OCI-LY3 (cell line): ENCODE measurements around the gene EML1.

Experiments
- H2AFZ ChIP-seq: fragments of 200-600, 300-600 bp; shearing (Covaris generic); 2 replicates; pipeline ENCODE4 v1.6.0; 2014; ENCODE audit warnings: antibody characterized with exemption, low read depth, low read length
- H3K27ac ChIP-seq: fragments of 200-600, 300-600 bp; sonication (generic); 2 replicates; pipeline ENCODE4 v1.5.1; 2014; ENCODE audit warnings: mild to moderate bottlenecking, low read length, moderate library complexity, mixed read lengths
- H3K27me3 ChIP-seq: fragments of 200-600, 300-600 bp; sonication (generic); 2 replicates; pipeline ENCODE4 v1.6.1; 2014; ENCODE audit warnings: low read depth, low read length, mixed read lengths
- H3K36me3 ChIP-seq: fragments of 200-600, 300-600 bp; sonication (generic); replicated peaks from 2 replicates; pipeline ENCODE3; 2014; ENCODE audit warnings: low read depth, low read length, mixed read lengths
- H3K4me1 ChIP-seq: fragments of 300-600, 200-600 bp; sonication (generic); 2 replicates; pipeline ENCODE4 v1.6.1; 2014; ENCODE audit warnings: low read length, mixed read lengths
- H3K4me2 ChIP-seq: fragments of 200-600, 300-600 bp; sonication (generic); 2 replicates; pipeline ENCODE4 v1.6.1; 2014; ENCODE audit warnings: low read length, mixed read lengths
- H3K4me3 ChIP-seq: fragments of 300-600, 200-600 bp; sonication (generic); 2 replicates; pipeline ENCODE4 v1.5.1; 2014; ENCODE audit warnings: antibody characterized with exemption, mild to moderate bottlenecking, low read length, moderate library complexity
- H3K79me2 ChIP-seq: fragments of 300-600, 200-600 bp; shearing (Covaris generic); 2 replicates; pipeline ENCODE4 v1.6.1; 2014; ENCODE audit warnings: mild to moderate bottlenecking, low read length, mixed read lengths
- H3K9ac ChIP-seq: fragments of 300-600, 200-600 bp; shearing (Covaris generic); 2 replicates; pipeline ENCODE4 v1.6.0; 2014; ENCODE audit warnings: mild to moderate bottlenecking, low read length, moderate library complexity
- H3K9me3 ChIP-seq: fragments of 200-600, 300-600 bp; shearing (Covaris generic); 2 replicates; pipeline ENCODE4 v1.6.1; 2014; ENCODE audit warnings: low read length, mixed read lengths; ENCODE audit not compliant: insufficient read depth
- H4K20me1 ChIP-seq: fragments of 200-600, 300-600 bp; sonication (generic); 2 replicates; pipeline ENCODE4 v1.6.1; 2016; ENCODE audit warnings: low read length, mixed read lengths; ENCODE audit not compliant: insufficient read depth
- EZH2phosphoT487 ChIP-seq: fragments of 200-600 bp; shearing (Covaris generic); IDR thresholded peaks from 2 replicates; pipeline ENCODE4 v1.6.1; 2018; ENCODE audit warnings: antibody characterized with exemption, mixed run types, low read depth
- TF ChIP-seq, protein P1 (sequence below): fragments of 200-600, 300-600 bp; sonication (generic); IDR thresholded peaks from 2 replicates; pipeline ENCODE4 v1.5.1; 2014; ENCODE audit warnings: antibody characterized with exemption, low read length, low read depth

Gene EML1

DNA sequence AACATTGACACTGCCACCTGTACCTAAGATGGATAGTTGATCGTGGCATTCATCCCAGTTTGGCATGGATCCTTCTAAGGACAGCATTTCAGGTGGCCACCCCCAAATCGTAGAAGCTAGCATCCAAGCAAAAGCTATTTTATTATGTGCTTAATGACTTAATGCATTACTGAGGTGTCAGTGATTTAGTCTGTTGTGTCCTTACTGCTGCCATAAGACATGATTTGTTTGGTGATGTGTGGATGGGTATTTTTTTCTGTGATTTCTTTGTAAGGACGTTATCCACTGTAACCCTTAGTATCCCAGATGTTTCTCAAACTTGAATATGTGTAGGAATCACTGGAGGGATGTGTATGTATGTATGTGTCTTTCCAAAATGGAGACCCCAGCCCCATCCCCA, 190.8 kb downstream of the EML1 start:
- Histone ChIP-seq H3K9me3 (no peaks in the 10 kb centered on the region), H3K4me2 (no peak overlapping the region), H3K27me3 (no peaks in the 10 kb centered on the region), H2AFZ (no peak overlapping the region), H3K79me2 (0 out of 2 replicates have a peak, but pooled peaks cover 3% of the 10 kb centered on the region), H3K36me3 (no peaks in the 10 kb centered on the region), H3K4me3 (no peak overlapping the region), H3K4me1 (peaks cover 6% of the 10 kb centered on the region), H4K20me1 (peaks cover 8% of the 10 kb centered on the region; the same call in 1 of the 2 replicates), H3K9ac (no peak overlapping the region), H3K27ac (no peak overlapping the region)
- no peak for TF ChIP-seq EZH2phosphoT487
- TF ChIP-seq, protein P1, sequence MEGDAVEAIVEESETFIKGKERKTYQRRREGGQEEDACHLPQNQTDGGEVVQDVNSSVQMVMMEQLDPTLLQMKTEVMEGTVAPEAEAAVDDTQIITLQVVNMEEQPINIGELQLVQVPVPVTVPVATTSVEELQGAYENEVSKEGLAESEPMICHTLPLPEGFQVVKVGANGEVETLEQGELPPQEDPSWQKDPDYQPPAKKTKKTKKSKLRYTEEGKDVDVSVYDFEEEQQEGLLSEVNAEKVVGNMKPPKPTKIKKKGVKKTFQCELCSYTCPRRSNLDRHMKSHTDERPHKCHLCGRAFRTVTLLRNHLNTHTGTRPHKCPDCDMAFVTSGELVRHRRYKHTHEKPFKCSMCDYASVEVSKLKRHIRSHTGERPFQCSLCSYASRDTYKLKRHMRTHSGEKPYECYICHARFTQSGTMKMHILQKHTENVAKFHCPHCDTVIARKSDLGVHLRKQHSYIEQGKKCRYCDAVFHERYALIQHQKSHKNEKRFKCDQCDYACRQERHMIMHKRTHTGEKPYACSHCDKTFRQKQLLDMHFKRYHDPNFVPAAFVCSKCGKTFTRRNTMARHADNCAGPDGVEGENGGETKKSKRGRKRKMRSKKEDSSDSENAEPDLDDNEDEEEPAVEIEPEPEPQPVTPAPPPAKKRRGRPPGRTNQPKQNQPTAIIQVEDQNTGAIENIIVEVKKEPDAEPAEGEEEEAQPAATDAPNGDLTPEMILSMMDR, result no peak

DNA sequence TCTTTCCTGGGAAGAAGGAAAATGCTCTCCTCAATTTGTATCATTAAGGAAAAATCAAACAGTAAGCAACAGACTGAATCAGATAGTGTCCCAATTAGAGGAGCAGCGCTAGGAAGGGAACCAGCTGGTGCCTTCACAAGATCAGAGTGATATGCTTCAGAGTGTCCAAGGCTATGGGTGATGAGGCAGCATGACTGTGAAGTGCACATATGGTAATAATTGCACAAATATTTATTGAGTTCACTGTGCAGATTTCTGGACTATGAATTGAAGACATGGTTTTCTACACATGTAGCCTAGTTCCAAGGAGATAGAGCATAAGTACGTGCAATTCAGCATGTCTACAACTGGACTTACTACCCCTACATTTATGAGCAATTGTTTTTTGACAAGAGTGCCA, 193.2 kb downstream of the EML1 start:
- H4K20me1 ChIP-seq, result peaks cover 8% of the 10 kb centered on the region; the same call in 1 of the 2 replicates
- no peak overlapping the region for H3K4me3 ChIP-seq
- no peak overlapping the region for H3K9ac ChIP-seq
- TF ChIP-seq, protein P1, result no peak
- no peak for TF ChIP-seq EZH2phosphoT487
- H3K27me3 ChIP-seq, result no peaks in the 10 kb centered on the region
- no peaks in the 10 kb centered on the region for H3K9me3 ChIP-seq
- no peak overlapping the region for H3K27ac ChIP-seq
- no peaks in the 10 kb centered on the region for H3K36me3 ChIP-seq
- peaks cover 6% of the 10 kb centered on the region for H3K4me1 ChIP-seq
- no peak overlapping the region for H2AFZ ChIP-seq
- H3K4me2 ChIP-seq, result no peak overlapping the region
- H3K79me2 ChIP-seq, result 0 out of 2 replicates have a peak, but pooled peaks cover 3% of the 10 kb centered on the region

DNA sequence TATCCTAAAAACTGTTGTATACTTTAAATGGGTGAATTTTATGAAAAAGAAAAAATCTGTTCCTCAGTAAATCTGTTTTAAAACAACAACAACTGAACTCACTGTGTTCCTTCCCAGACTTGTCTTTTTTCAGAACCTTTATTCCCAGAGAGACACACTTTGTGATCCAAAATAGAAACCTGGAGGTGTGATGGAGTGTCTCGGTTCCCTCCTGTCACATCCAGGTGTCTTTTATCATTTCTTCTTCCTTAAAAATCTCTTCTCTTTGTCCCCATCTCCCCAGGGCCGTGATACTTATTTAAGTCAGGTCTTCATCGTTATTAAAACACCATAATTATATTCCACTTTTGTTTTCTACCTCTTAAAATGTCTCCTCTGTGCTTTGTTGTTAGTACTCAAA, 195.8 kb downstream of the EML1 start:
- no peak for TF ChIP-seq EZH2phosphoT487
- TF ChIP-seq, protein P1, result no peak
- no peaks in the 10 kb centered on the region for H3K4me1 ChIP-seq

DNA sequence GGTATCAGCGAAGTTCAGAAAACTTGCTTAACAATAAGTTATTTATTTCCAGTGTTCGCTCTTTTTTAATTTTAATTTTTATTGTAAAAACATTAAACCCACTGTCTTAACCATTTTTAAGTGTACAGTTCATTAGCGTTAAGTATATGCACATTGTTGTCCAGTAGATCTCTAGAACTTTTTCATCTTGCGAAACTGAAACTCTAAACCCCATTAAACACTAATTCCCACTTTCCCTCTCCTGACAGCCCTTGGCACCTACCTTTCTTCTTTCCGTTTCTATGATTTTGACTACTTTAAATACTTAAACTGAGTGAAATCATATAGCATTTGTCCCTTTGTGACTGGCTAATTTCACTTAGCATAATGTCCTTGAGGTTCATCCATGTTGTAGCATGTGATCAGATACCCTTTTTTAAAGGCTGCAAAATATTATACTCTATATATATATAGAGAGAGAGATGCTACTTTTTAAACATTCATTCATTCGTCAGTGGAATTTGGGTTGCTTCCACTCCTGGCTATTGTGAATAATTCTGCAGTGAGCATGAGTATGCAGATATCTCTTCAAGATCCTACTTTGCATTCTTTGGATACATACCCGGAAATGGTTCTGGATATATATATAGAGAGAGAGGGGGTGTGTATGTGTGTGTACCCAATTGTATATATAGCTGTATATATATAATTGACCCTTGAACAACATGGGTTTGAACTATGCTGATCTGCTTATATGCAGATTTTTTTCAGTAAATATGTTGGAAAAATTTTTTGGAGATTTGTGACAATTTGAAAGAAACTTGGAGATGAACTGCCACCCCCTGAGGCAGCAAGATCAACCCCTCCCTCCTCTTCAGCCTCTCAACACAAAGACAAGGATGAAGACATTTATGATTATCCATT, 197.3 kb downstream of the EML1 start:
- Histone ChIP-seq H3K27me3 (peaks cover 12% of the 10 kb centered on the region; the same call in 1 of the 2 replicates), H3K27ac (no peak overlapping the region), H3K36me3 (no peaks in the 10 kb centered on the region), H3K9ac (no peak overlapping the region), H3K4me2 (no peak overlapping the region), H3K9me3 (no peaks in the 10 kb centered on the region), H3K4me1 (peaks cover 7% of the 10 kb centered on the region), H2AFZ (no peak overlapping the region), H4K20me1 (peaks cover 7% of the 10 kb centered on the region; the same call in 1 of the 2 replicates), H3K79me2 (no peaks in the 10 kb centered on the region), H3K4me3 (no peak overlapping the region)
- TF ChIP-seq EZH2phosphoT487, result no peak
- TF ChIP-seq, protein P1, result no peak

More for the DNA sequence above, 195.8 kb downstream of the EML1 start:
- Histone ChIP-seq H3K4me3 (no peak overlapping the region), H3K9ac (no peak overlapping the region), H2AFZ (no peak overlapping the region), H3K9me3 (no peaks in the 10 kb centered on the region), H3K27me3 (no peaks in the 10 kb centered on the region), H3K79me2 (no peaks in the 10 kb centered on the region), H3K36me3 (no peaks in the 10 kb centered on the region), H3K4me2 (no peak overlapping the region), H4K20me1 (no peaks in the 10 kb centered on the region), H3K27ac (no peak overlapping the region)
